Psoas muscle (tissue), 8 donors: ENCODE measurements around the gene JAK3. TPM values are rescaled to one million over a fixed set of nuclear protein-coding genes. Genes with fewer than 3 reads are reported as not detected.

Experiments
- ATAC-seq, 4 donors: fragments of 200-7000 bp; cut with Tn5 transposase; one replicate each; pipeline ENCODE4 v1.9.1; 2020; ENCODE audit warnings: moderate library complexity in 3 of 4, mild to moderate bottlenecking in 2 of 4
- DNase-seq, 2 donors: peaks; one replicate each; pipeline ENCODE4 v3.0.0-alpha.2; 2020
- H3K27ac ChIP-seq: fragments of 200-600 bp; one replicate; pipeline ENCODE4 v1.8.0; 2022
- H3K27me3 ChIP-seq, 3 donors: fragments of 200-600 bp in 1 of 3; one replicate each; pipeline versions ENCODE4 v1.6.1 to v1.8.0; 2013 to 2022; ENCODE audit warnings: low read length in 2 of 3, mild to moderate bottlenecking in 2 of 3, moderate library complexity in 1 of 3; ENCODE audit not compliant: insufficient read depth in 3 of 3
- H3K36me3 ChIP-seq, 2 donors: fragments of 200-600 bp in 1 of 2; one replicate each; pipeline versions ENCODE4 v1.6.1 to v1.8.0; 2013 to 2022; ENCODE audit warnings: low read depth in 1 of 2, mild to moderate bottlenecking in 1 of 2, moderate library complexity in 1 of 2; ENCODE audit not compliant: insufficient read depth in 1 of 2
- H3K4me1 ChIP-seq: fragments of 200-600 bp; one replicate; pipeline ENCODE4 v1.8.0; 2022
- H3K4me3 ChIP-seq: fragments of 200-600 bp; one replicate; pipeline ENCODE4 v1.8.0; 2022; ENCODE audit warnings: mild to moderate bottlenecking
- H3K9me3 ChIP-seq: fragments of 200-600 bp; one replicate; pipeline ENCODE4 v1.8.0; 2022
- CTCF ChIP-seq: fragments of 200-600 bp; IDR thresholded peaks from one replicate; pipeline ENCODE4 v1.8.0; 2022; ENCODE audit warnings: antibody characterized with exemption
- WGBS, 3 donors: extraction: QIAGEN DNeasy Blood & Tissue Kit; methylation state at CpG; one replicate each; pipeline versions ENCODE4 v1.1.6 to v1.1.7; 2013; 5-methylcytosine and 5-hydroxymethylcytosine counted together
- intact Hi-C, 2 donors: fragments of 100-400 bp; cut with DNase I; formaldehyde crosslinking; loops; one replicate each; pipeline versions ENCODE4 v1.11.0 to v1.14.2; 2022
- polyA plus RNA-seq, 3 donors: library from polyadenylated mRNA; stranded (reverse); fragments of 200-250 nt; gene quantifications; one replicate each; pipeline ENCODE4 v1.2.3, GENCODE V29; 2013
- total RNA-seq, 4 donors: library from RNA; stranded (reverse); fragmentation: NEBNext Ultra II Directional in 2 of 4; extraction: Animal tissue kit (Norgen Biotek cat#: 25700) in 2 of 4; gene quantifications; one replicate each; pipeline versions ENCODE4 v1.2.1 to v1.2.4, GENCODE V29; 2021 to 2023
- donor health status: healthy with polysubstance abuse.
- donor health status: DM: no; HTN: no; CAD: no; lungs with moderate emphysema.
- donor health status: Bipolar disorder and iron deficiency.
- donor health status: healthy.
- donor health status: DM: yes; HTN: yes; CAD: no.
- donor health status: DM: no; HTN: no; CAD: no.
- donor health status: DM: no; HTN: no; CAD: no.
- donor health status: DM: yes; HTN: yes; CAD: no.

JAK3 gene
- total and polyA plus RNA-seq, 7 donors: 0.17 to 4.0 (median 0.95) TPM

- Histone ChIP-seq H3K27ac (no peak overlapping the region), H3K4me1 (peaks cover 19% of the 10 kb centered on the region), H3K36me3 (peaks cover 14 to 40% of the 10 kb centered on the region in 2 donors), H3K27me3 (peaks cover 0 to 24% (median 13%) of the 10 kb centered on the region in 3 donors), H3K4me3 (no peak overlapping the region), H3K9me3 (no peaks in the 10 kb centered on the region)
- ATAC-seq: no peak
- 69 to 76% (median 71%) methylated on average over 11 of the region's 11 CpGs for WGBS, 3 donors
- TF ChIP-seq CTCF: no peak
- DNase-seq: no peak
- intact Hi-C loops: loop anchor here (5.0 to 10.0 kb wide), 2 partner anchors 130 to 198 kb away; no protein-coding TSS in a partner anchor
Measured at GRCh38 chr19:17866964-17867486, 19.2 kb upstream of the JAK3 start.

- 85 to 89% (median 88%) methylated on average over 8 of the region's 8 CpGs for WGBS, 3 donors
- Histone ChIP-seq H3K9me3 (no peaks in the 10 kb centered on the region), H3K36me3 (peaks cover 14 to 46% of the 10 kb centered on the region in 2 donors), H3K4me3 (no peak overlapping the region), H3K27ac (no peak overlapping the region), H3K27me3 (peaks cover 0 to 18% (median 9%) of the 10 kb centered on the region in 3 donors), H3K4me1 (peaks cover 24% of the 10 kb centered on the region)
- no peak for ATAC-seq
- no peak for DNase-seq
- TF ChIP-seq CTCF: no peak
- intact Hi-C loops: loop anchor here (5.0 to 10.0 kb wide), 2 partner anchors 131 to 198 kb away; no protein-coding TSS in a partner anchor
Measured at GRCh38 chr19:17866312-17866963, 18.7 kb upstream of the JAK3 start.

GRCh38 chr19:17865364-17866311, 17.9 kb upstream of the JAK3 start:
- DNase-seq: no peak
- peaks cover 14 to 54% of the 10 kb centered on the region in 2 donors for H3K36me3 ChIP-seq
- H3K9me3 ChIP-seq: no peaks in the 10 kb centered on the region
- peaks cover 0 to 10% (median 6%) of the 10 kb centered on the region in 3 donors for H3K27me3 ChIP-seq
- 68 to 74% (median 71%) methylated on average over 13 of the region's 13 CpGs for WGBS, 3 donors
- ATAC-seq: peak; percentile 11 to 25 (median 18)
- no peak overlapping the region for H3K4me3 ChIP-seq
- peak overlapping the region; percentile 99 for H3K27ac ChIP-seq
- peaks cover 29% of the 10 kb centered on the region for H3K4me1 ChIP-seq
- intact Hi-C loops: loop anchor here (5.0 to 10.0 kb wide), 2 partner anchors 132 to 199 kb away; no protein-coding TSS in a partner anchor
- TF ChIP-seq CTCF: no peak

- DNase-seq: no peak
- 43 to 57% (median 43%) methylated on average over 8 of the region's 8 CpGs for WGBS, 3 donors
- peak; percentile 21 to 59 (median 50) for ATAC-seq
- H3K27ac ChIP-seq: peak overlapping the region; percentile 99
- no peak overlapping the region for H3K4me3 ChIP-seq
- no peaks in the 10 kb centered on the region for H3K27me3 ChIP-seq
- no peaks in the 10 kb centered on the region for H3K9me3 ChIP-seq
- no peak for TF ChIP-seq CTCF
- intact Hi-C loops: loop anchor here in 1 of 2 donors (10.0 kb wide), 1 partner anchor 201 kb away; no protein-coding TSS in a partner anchor
- H3K4me1 ChIP-seq: peaks cover 29% of the 10 kb centered on the region
- peaks cover 14 to 54% of the 10 kb centered on the region in 2 donors for H3K36me3 ChIP-seq
Measured at GRCh38 chr19:17863520-17864182, 15.9 kb upstream of the JAK3 start.
